NB4 (cell line): ENCODE measurements around the gene EMC7.

Experiments used
- CTCF ChIP-seq: IDR thresholded peaks from one replicate; pipeline ENCODE4 v1.5.1; 2012; ENCODE audit warnings: low read depth, low read length
- MAX ChIP-seq: IDR thresholded peaks from 2 replicates; pipeline ENCODE4 v1.6.1; 2011; ENCODE audit warnings: low read depth, low read length
- MYC ChIP-seq: IDR thresholded peaks from 2 replicates; pipeline ENCODE4 v1.6.1; 2011; ENCODE audit warnings: low read depth, low read length
- POLR2A ChIP-seq: IDR thresholded peaks from 2 replicates; pipeline ENCODE4 v1.6.1; 2011; ENCODE audit warnings: mild to moderate bottlenecking; ENCODE audit not compliant: insufficient read length; ENCODE audit errors: extremely low read depth

- TF ChIP-seq CTCF: no peak
- TF ChIP-seq POLR2A: no peak
- no peak for TF ChIP-seq MAX
- TF ChIP-seq MYC: no peak
Observed at GRCh38 chr15:34122771-34123183, 21.1 kb upstream of the EMC7 start.
